HepG2 (cell line): ENCODE measurements around the gene ABAT.

Experiments used
- CTCF ChIP-seq: sonication (generic); formaldehyde crosslinking; IDR thresholded peaks from 2 replicates; pipeline ENCODE4 v1.5.0; 2020; ENCODE audit warnings: mild to moderate bottlenecking, missing genetic modification reagents, moderate library complexity
- HNRNPK ChIP-seq: fragments of 200-400 bp; formaldehyde crosslinking; IDR thresholded peaks from 2 replicates; pipeline ENCODE4 v1.6.1; 2018; ENCODE audit warnings: low read length, low read depth, moderate library complexity, mild to moderate bottlenecking; ENCODE audit not compliant: poor library complexity, severe bottlenecking
- RFX5 ChIP-seq: IDR thresholded peaks from 2 replicates; pipeline ENCODE4 v1.6.1; 2011; ENCODE audit warnings: low read depth, low read length, improper control_type of control experiment

GRCh38 chr16:8669481-8669880, 4.9 kb upstream of the ABAT start:
- TF ChIP-seq CTCF (CRISPR knock-in tag) (no peak), HNRNPK (no peak), RFX5 (no peak)
